Activated naive CD4-positive, alpha-beta T cell treated with anti-CD3 and anti-CD28 coated beads, Interleukin-2, amount 10 ng/mL, durations not matched to agents 7 days and 5 days (primary cell): ENCODE data around the gene GTF2F2.

Source experiments
- CTCF ChIA-PET: fragments of 350-600 bp; sonication (Branson Sonifier 250); formaldehyde crosslinking; loops from one replicate; lab custom pipeline; 2021; ENCODE audit warnings: antibody characterized with exemption; lab: Charles Lee
- DNase-seq: peaks from one replicate; pipeline ENCODE4 v3.0.0-alpha.2; 2020
- H3K27ac Mint-ChIP-seq: one replicate; pipeline ENCODE4 v1.8.0; 2021; ENCODE audit warnings: mild to moderate bottlenecking, moderate library complexity, mixed read lengths
- H3K27me3 Mint-ChIP-seq: one replicate; pipeline ENCODE4 v1.8.0; 2021; ENCODE audit warnings: mild to moderate bottlenecking, mixed read lengths
- H3K36me3 Mint-ChIP-seq: one replicate; pipeline ENCODE4 v1.8.0; 2021; ENCODE audit warnings: mixed read lengths
- H3K4me1 Mint-ChIP-seq: one replicate; pipeline ENCODE4 v1.8.0; 2021; ENCODE audit warnings: mixed read lengths
- H3K4me3 Mint-ChIP-seq: one replicate; pipeline ENCODE4 v1.8.0; 2021; ENCODE audit warnings: mild to moderate bottlenecking, moderate library complexity, mixed read lengths
- H3K9me3 Mint-ChIP-seq: one replicate; pipeline ENCODE4 v1.8.0; 2021; ENCODE audit warnings: mixed read lengths

Gene GTF2F2

DNA sequence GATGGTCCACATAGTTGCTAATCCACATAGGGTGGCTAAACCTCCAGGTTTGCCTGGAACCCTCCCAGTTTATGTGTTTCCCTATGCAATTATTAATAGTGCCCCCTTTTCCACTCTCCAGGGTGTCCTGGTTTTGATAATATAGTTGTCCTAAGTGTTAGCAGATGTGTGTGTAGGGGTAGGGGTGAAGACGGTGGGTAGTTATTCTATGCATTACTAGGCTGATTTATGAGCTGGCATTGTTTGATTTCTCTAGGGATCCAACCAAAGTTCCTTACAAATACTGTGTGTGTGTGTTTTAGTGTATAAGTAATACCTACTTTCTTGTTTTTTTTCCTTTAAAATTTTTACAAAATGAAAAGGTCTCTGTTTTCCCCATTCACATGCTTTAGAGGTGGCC lies 21.1 kb downstream of the GTF2F2 start:
- H3K27me3 Mint-ChIP-seq, result no peaks in the 10 kb centered on the region
- H3K4me3 Mint-ChIP-seq, result no peak overlapping the region
- DNase-seq, result no peak
- no peak overlapping the region for H3K27ac Mint-ChIP-seq
- CTCF ChIA-PET, result no interaction called here
- H3K36me3 Mint-ChIP-seq, result peaks cover 17% of the 10 kb centered on the region
- H3K9me3 Mint-ChIP-seq, result no peaks in the 10 kb centered on the region
- H3K4me1 Mint-ChIP-seq, result no peaks in the 10 kb centered on the region

DNA sequence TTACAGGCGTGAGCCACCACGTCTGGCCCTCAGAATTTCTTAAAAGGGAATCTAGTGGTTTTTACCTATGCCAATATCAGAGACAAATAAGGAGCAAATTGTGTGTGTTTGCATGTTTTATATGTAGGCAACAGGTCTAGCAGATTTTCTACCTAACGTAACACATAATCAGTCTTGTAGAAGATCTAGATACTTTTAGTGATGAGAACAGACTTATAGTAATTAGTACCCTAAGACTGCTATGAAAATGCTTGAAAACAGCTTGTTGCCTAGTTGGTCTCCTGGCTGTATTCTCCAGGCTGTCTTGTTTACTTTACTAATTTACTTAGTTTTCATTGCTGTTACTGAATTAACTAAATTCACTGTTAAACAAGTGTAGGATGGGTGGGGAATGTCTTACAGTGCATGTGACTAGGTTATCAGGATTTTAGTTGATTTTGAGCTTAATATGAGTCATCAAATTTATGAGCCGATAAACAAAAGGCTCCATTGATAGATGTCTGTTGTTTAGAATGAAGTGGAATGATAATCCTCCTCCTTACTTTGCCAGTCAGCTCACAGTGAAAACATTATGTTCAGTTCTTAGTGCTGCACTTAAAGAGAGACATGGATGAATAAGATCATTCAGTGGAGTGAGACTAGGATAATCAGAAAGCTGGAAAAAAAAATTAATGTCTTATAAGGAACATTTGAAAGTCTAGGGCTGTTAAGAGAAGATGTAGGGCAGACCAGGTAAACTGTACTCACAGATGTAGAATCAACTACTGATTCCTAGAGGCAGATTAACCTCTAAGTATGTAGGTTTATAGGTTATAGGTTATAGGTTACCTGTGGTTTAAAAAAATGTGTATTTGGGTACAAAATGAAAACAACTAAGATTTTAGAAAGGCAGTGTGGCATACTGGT lies 22.4 kb downstream of the GTF2F2 start:
- CTCF ChIA-PET, result no interaction called here
- H3K4me3 Mint-ChIP-seq, result no peak overlapping the region
- no peaks in the 10 kb centered on the region for H3K27me3 Mint-ChIP-seq
- no peaks in the 10 kb centered on the region for H3K9me3 Mint-ChIP-seq
- no peak for DNase-seq
- no peak overlapping the region for H3K27ac Mint-ChIP-seq
- H3K36me3 Mint-ChIP-seq, result peaks cover 17% of the 10 kb centered on the region
- no peaks in the 10 kb centered on the region for H3K4me1 Mint-ChIP-seq

DNA sequence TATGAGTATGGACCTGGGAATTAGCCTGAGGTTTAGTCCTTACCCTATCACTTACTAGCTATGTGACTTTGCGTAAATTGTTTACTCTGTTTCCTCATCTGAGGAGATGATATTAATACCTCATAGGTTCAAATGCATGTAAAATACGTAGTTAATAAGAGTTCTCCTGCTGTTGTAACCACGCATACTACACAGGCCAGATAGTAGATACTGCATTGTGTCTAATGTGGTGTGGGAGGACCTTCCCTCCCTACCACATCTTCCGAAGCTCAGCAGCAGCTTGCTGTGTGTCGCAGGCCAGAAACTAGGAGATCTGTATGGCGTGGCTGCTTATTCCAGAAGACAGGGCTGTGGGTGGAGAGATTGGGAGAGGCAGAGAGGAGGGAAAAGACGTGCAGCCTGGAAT lies 23.0 kb downstream of the GTF2F2 start:
- no peaks in the 10 kb centered on the region for H3K9me3 Mint-ChIP-seq
- no peak overlapping the region for H3K4me3 Mint-ChIP-seq
- no peaks in the 10 kb centered on the region for H3K4me1 Mint-ChIP-seq
- DNase-seq, result no peak
- CTCF ChIA-PET, result no interaction called here
- H3K36me3 Mint-ChIP-seq, result peaks cover 11% of the 10 kb centered on the region
- H3K27me3 Mint-ChIP-seq, result no peaks in the 10 kb centered on the region
- H3K27ac Mint-ChIP-seq, result no peak overlapping the region

DNA sequence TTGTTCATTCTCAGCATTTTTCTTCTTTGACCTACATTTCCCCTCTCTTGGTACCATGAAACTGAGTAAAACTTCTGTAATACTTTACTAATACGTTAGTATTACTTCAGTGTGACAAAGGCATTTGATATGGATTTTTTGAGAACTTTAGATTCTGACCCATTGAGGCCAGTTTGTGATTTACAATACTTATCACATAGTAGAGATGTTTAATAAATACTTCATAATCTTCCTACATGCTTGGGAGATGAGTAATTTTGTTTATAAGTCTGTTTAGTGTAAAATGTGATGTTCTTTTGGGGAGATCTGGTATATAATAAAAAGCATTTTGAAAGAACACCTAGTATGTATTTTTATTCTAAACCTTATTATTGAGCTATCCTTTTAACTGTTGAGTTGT lies 29.7 kb downstream of the GTF2F2 start:
- CTCF ChIA-PET, result no interaction called here
- Mint-ChIP-seq H3K27ac (no peak overlapping the region), H3K4me3 (no peak overlapping the region), H3K9me3 (no peaks in the 10 kb centered on the region), H3K36me3 (peaks cover 10% of the 10 kb centered on the region), H3K27me3 (no peaks in the 10 kb centered on the region), H3K4me1 (no peaks in the 10 kb centered on the region)
- DNase-seq, result no peak

GRCh38 chr13:45156565-45157361 lies 36.5 kb downstream of the GTF2F2 start:
- DNase-seq, result no peak
- no peaks in the 10 kb centered on the region for H3K9me3 Mint-ChIP-seq
- no peak overlapping the region for H3K27ac Mint-ChIP-seq
- CTCF ChIA-PET, result no interaction called here
- peaks cover 46% of the 10 kb centered on the region for H3K36me3 Mint-ChIP-seq
- no peak overlapping the region for H3K4me3 Mint-ChIP-seq
- no peaks in the 10 kb centered on the region for H3K4me1 Mint-ChIP-seq
- H3K27me3 Mint-ChIP-seq, result no peaks in the 10 kb centered on the region

- H3K9me3 Mint-ChIP-seq, result no peaks in the 10 kb centered on the region
- no peak for DNase-seq
- no peak overlapping the region for H3K4me3 Mint-ChIP-seq
- H3K27me3 Mint-ChIP-seq, result no peaks in the 10 kb centered on the region
- CTCF ChIA-PET, result interaction anchor here (0.9 kb wide), 1 partner anchor 119 kb away, joined by 3 read pairs; no protein-coding TSS in a partner anchor
- no peak overlapping the region for H3K27ac Mint-ChIP-seq
- H3K4me1 Mint-ChIP-seq, result no peaks in the 10 kb centered on the region
- H3K36me3 Mint-ChIP-seq, result peaks cover 32% of the 10 kb centered on the region
These were observed 41.9 kb downstream of the GTF2F2 start for GRCh38 chr13:45162194-45162593.

DNA sequence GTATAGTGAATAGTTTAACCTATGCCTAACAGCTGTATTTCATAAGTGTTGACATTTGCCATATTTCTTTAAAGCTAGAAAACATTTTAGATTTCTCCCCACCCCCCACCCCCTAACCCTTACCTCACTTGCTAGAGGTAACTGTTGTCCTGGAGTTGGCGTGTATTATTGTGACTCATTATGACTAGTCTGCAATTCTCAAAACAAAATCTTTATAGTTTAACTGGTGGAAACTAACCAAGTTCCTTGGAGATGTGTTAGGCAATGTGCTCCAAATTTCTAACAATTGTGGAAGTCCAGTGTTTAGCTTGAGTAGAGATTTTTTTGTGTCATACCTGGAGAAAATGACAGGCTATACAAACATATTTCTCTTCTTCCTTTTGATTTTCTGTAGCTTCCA lies 42.5 kb downstream of the GTF2F2 start:
- no peaks in the 10 kb centered on the region for H3K9me3 Mint-ChIP-seq
- H3K27me3 Mint-ChIP-seq, result no peaks in the 10 kb centered on the region
- CTCF ChIA-PET, result interaction anchor here (0.9 kb wide), 1 partner anchor 118 kb away, joined by 3 read pairs; no protein-coding TSS in a partner anchor
- H3K4me1 Mint-ChIP-seq, result no peaks in the 10 kb centered on the region
- H3K27ac Mint-ChIP-seq, result no peak overlapping the region
- H3K36me3 Mint-ChIP-seq, result peaks cover 29% of the 10 kb centered on the region
- no peak for DNase-seq
- no peak overlapping the region for H3K4me3 Mint-ChIP-seq

GRCh38 chr13:45166858-45167257 lies 46.5 kb downstream of the GTF2F2 start:
- H3K27ac Mint-ChIP-seq, result no peak overlapping the region
- H3K27me3 Mint-ChIP-seq, result no peaks in the 10 kb centered on the region
- no peak for DNase-seq
- no peaks in the 10 kb centered on the region for H3K9me3 Mint-ChIP-seq
- H3K4me1 Mint-ChIP-seq, result no peaks in the 10 kb centered on the region
- peaks cover 11% of the 10 kb centered on the region for H3K36me3 Mint-ChIP-seq
- CTCF ChIA-PET, result interaction anchor here (0.7 kb wide), 1 partner anchor 183 kb away, joined by 3 read pairs; no protein-coding TSS in a partner anchor
- no peak overlapping the region for H3K4me3 Mint-ChIP-seq

DNA sequence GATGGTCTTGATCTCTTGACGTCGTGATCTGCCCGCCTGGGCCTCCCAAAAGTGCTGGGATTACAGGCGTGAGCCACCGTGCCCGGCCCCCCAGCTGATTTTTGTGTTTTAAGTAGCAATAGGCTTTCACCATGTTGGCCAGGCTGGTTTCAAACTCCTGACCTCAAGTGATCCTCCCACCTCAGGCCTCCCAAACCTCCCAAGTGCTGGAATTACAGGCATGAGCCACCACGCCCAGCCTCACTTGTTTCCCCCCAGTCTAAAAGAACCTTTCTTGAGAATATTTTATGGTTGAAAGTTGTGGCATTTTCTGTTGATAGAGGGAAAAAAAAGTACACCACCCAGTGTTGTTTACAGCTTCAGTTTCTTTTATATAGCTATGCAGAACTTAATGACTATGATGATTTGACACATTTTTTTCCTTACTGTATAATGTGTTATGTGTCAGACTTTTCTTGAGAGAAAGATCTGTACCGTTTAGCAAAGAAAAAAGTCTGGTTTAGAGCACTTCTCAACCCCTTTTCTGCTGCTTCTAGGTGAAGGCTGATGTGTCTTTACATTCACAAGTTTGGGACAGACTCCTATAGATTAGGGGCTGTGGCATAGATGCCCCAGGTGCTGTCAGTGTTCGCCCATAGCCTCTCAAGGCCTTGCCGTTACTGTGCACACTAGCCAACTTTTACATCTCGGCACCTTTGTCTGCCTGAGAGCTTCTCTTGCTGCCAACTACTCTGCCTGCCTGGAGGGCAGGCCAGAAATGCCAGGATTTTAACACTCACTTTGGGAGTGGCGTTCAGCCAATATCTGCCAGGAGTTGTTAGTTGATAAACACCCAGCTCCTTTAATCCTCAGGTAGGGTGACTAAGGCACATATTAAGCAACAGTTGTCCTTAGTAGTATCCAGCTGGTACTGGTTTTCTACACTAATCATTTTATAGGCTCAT lies 47.6 kb downstream of the GTF2F2 start:
- Mint-ChIP-seq H3K27ac (no peak overlapping the region), H3K9me3 (no peaks in the 10 kb centered on the region), H3K36me3 (peaks cover 14% of the 10 kb centered on the region), H3K4me3 (no peak overlapping the region), H3K27me3 (no peaks in the 10 kb centered on the region), H3K4me1 (no peaks in the 10 kb centered on the region)
- DNase-seq, result no peak
- CTCF ChIA-PET, result interaction anchor here (0.7 kb wide), 1 partner anchor 184 kb away, joined by 3 read pairs; no protein-coding TSS in a partner anchor

DNA sequence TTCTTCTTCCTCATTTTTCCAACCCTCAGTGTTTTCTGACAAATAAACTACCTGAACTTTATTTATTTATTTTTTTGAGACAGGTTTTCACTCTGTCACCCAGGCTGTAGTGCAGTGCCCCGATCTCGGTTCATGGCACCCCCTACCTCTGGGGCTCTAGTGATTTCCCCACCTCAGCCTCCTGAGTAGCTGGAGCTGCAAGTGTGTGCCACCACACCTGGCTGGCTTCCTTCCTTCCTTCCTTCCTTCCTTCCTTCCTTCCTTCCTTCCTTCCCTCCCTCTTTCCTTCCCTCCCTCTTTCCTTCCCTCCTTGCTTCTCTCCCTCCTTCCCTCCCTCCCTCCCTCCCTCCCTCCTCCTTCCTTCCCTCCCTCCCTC lies 48.2 kb downstream of the GTF2F2 start:
- CTCF ChIA-PET, result no interaction called here
- H3K27me3 Mint-ChIP-seq, result no peaks in the 10 kb centered on the region
- H3K9me3 Mint-ChIP-seq, result no peaks in the 10 kb centered on the region
- H3K4me1 Mint-ChIP-seq, result no peaks in the 10 kb centered on the region
- H3K4me3 Mint-ChIP-seq, result no peak overlapping the region
- H3K27ac Mint-ChIP-seq, result no peak overlapping the region
- DNase-seq, result no peak
- peaks cover 17% of the 10 kb centered on the region for H3K36me3 Mint-ChIP-seq

GRCh38 chr13:45174478-45174877 lies 54.2 kb downstream of the GTF2F2 start:
- DNase-seq, result no peak
- Mint-ChIP-seq H3K36me3 (peaks cover 21% of the 10 kb centered on the region), H3K4me1 (peaks cover 10% of the 10 kb centered on the region), H3K4me3 (no peak overlapping the region), H3K27ac (no peak overlapping the region), H3K27me3 (no peaks in the 10 kb centered on the region), H3K9me3 (no peaks in the 10 kb centered on the region)
- CTCF ChIA-PET, result no interaction called here

GRCh38 chr13:45178349-45179162 lies 58.2 kb downstream of the GTF2F2 start:
- Mint-ChIP-seq H3K4me1 (peaks cover 24% of the 10 kb centered on the region), H3K36me3 (peaks cover 16% of the 10 kb centered on the region), H3K4me3 (no peak overlapping the region), H3K27me3 (no peaks in the 10 kb centered on the region), H3K9me3 (no peaks in the 10 kb centered on the region), H3K27ac (no peak overlapping the region)
- CTCF ChIA-PET, result interaction anchor here (0.6 kb wide), 1 partner anchor 18 kb away, joined by 3 read pairs; no protein-coding TSS in a partner anchor
- no peak for DNase-seq

DNA sequence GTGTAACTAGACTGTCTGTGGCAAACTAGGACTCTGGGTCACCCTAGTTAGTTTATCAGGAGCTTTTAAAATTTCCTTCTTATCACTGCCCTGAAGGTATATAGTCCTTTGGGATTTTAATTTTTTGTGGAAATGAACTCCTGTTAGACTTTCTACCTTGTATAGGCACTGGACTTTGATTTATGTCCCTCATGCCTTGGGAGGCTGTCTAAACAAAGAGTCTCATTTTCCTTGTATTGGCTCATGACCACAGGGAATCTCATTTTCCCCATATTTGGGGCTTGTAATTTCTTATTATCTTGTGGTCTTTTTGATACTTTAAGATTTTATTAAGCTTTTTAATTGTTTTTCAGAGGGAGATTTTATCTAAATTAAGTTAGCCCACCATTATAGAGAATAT lies 59.1 kb downstream of the GTF2F2 start:
- CTCF ChIA-PET, result interaction anchor here (0.6 kb wide), 1 partner anchor 19 kb away, joined by 3 read pairs; no protein-coding TSS in a partner anchor
- Mint-ChIP-seq H3K9me3 (no peaks in the 10 kb centered on the region), H3K36me3 (peaks cover 21% of the 10 kb centered on the region), H3K27ac (no peak overlapping the region), H3K27me3 (no peaks in the 10 kb centered on the region), H3K4me3 (no peak overlapping the region), H3K4me1 (peaks cover 25% of the 10 kb centered on the region)
- DNase-seq, result no peak
